ENCODE data around the gene AFDN.
"Not testable (repeated sequence)": the region's sequence is repeated elsewhere in the genome, so short reads cannot be mapped to it uniquely, and the experiment has no call there.

AFDN gene

GRCh38 chr6:167974640-167975344 is 148.1 kb downstream of the AFDN start:
- no peak for TF ChIP-seq EZH2 (optimal IDR thresholded peaks at IDR 0.05; ENCODE audit: low read depth, low read length)
- TF ChIP-seq, protein P1, sequence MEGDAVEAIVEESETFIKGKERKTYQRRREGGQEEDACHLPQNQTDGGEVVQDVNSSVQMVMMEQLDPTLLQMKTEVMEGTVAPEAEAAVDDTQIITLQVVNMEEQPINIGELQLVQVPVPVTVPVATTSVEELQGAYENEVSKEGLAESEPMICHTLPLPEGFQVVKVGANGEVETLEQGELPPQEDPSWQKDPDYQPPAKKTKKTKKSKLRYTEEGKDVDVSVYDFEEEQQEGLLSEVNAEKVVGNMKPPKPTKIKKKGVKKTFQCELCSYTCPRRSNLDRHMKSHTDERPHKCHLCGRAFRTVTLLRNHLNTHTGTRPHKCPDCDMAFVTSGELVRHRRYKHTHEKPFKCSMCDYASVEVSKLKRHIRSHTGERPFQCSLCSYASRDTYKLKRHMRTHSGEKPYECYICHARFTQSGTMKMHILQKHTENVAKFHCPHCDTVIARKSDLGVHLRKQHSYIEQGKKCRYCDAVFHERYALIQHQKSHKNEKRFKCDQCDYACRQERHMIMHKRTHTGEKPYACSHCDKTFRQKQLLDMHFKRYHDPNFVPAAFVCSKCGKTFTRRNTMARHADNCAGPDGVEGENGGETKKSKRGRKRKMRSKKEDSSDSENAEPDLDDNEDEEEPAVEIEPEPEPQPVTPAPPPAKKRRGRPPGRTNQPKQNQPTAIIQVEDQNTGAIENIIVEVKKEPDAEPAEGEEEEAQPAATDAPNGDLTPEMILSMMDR (IDR thresholded peaks at IDR 0.05; ENCODE audit: low read length): no peak
- TF ChIP-seq EZH2phosphoT487 (IDR thresholded peaks at IDR 0.05; ENCODE audit: low read length): no peak
- H3F3A ChIP-seq (ENCODE audit: insufficient read depth, low read length): no peaks in the 10 kb centered on the region

GRCh38 chr6:167975458-167975857 is 148.7 kb downstream of the AFDN start:
- TF ChIP-seq EZH2 (optimal IDR thresholded peaks at IDR 0.05; ENCODE audit: low read depth, low read length): no peak
- no peak for TF ChIP-seq EZH2phosphoT487 (IDR thresholded peaks at IDR 0.05; ENCODE audit: low read length)
- TF ChIP-seq, protein P1 (IDR thresholded peaks at IDR 0.05; ENCODE audit: low read length): no peak
- Histone ChIP-seq H3K27me3 (replicated peaks; ENCODE audit: insufficient read depth, low read length) (no peaks in the 10 kb centered on the region), H3K27ac (ENCODE audit: low read length) (no peak overlapping the region), H3K9me2 (replicated peaks; ENCODE audit: insufficient read depth, low read length) (no peaks in the 10 kb centered on the region), H2AFZ (ENCODE audit: low read length) (no peak overlapping the region), H3K9ac (ENCODE audit: low read length) (no peak overlapping the region), H3K4me1 (ENCODE audit: low read length) (no peaks in the 10 kb centered on the region), H3F3A (ENCODE audit: insufficient read depth, low read length) (no peaks in the 10 kb centered on the region), H3K36me3 (replicated peaks; ENCODE audit: insufficient read depth, low read length) (no peaks in the 10 kb centered on the region), H3K9me3 (replicated peaks; ENCODE audit: insufficient read depth, low read length) (no peaks in the 10 kb centered on the region), H4K20me1 (ENCODE audit: insufficient read depth, low read length) (no peaks in the 10 kb centered on the region), H3K4me3 (ENCODE audit: low read length) (no peak overlapping the region), H3K79me2 (ENCODE audit: low read length) (no peaks in the 10 kb centered on the region), H3K4me2 (ENCODE audit: low read depth, low read length) (no peak overlapping the region)
- no peak for DNase-seq

More at GRCh38 chr6:167974640-167975344, 148.1 kb downstream of the AFDN start:
- H3K27me3 ChIP-seq (replicated peaks; ENCODE audit: insufficient read depth, low read length): no peaks in the 10 kb centered on the region
- no peak for DNase-seq
- H3K4me2 ChIP-seq (ENCODE audit: low read depth, low read length): no peak overlapping the region
- H3K9me2 ChIP-seq (replicated peaks; ENCODE audit: insufficient read depth, low read length): no peaks in the 10 kb centered on the region
- H3K4me3 ChIP-seq (ENCODE audit: low read length): no peak overlapping the region
- no peaks in the 10 kb centered on the region for H4K20me1 ChIP-seq (ENCODE audit: insufficient read depth, low read length)
- no peaks in the 10 kb centered on the region for H3K79me2 ChIP-seq (ENCODE audit: low read length)
- no peak overlapping the region for H3K27ac ChIP-seq (ENCODE audit: low read length)
- no peaks in the 10 kb centered on the region for H3K9me3 ChIP-seq (replicated peaks; ENCODE audit: insufficient read depth, low read length)
- no peak overlapping the region for H2AFZ ChIP-seq (ENCODE audit: low read length)
- no peaks in the 10 kb centered on the region for H3K4me1 ChIP-seq (ENCODE audit: low read length)
- H3K9ac ChIP-seq (ENCODE audit: low read length): no peak overlapping the region
- H3K36me3 ChIP-seq (replicated peaks; ENCODE audit: insufficient read depth, low read length): no peaks in the 10 kb centered on the region

GRCh38 chr6:167976116-167976657 is 149.5 kb downstream of the AFDN start:
- not testable (repeated sequence) for H4K20me1 ChIP-seq (ENCODE audit: insufficient read depth, low read length); H3K79me2 ChIP-seq (ENCODE audit: low read length); H3K27ac ChIP-seq (ENCODE audit: low read length); H2AFZ ChIP-seq (ENCODE audit: low read length); H3F3A ChIP-seq (ENCODE audit: insufficient read depth, low read length); DNase-seq; H3K9me3 ChIP-seq (replicated peaks; ENCODE audit: insufficient read depth, low read length); H3K9me2 ChIP-seq (replicated peaks; ENCODE audit: insufficient read depth, low read length); H3K9ac ChIP-seq (ENCODE audit: low read length); H3K27me3 ChIP-seq (replicated peaks; ENCODE audit: insufficient read depth, low read length); H3K4me3 ChIP-seq (ENCODE audit: low read length); H3K36me3 ChIP-seq (replicated peaks; ENCODE audit: insufficient read depth, low read length); H3K4me2 ChIP-seq (ENCODE audit: low read depth, low read length); H3K4me1 ChIP-seq (ENCODE audit: low read length)

GRCh38 chr6:167976708-167977107 is 150.0 kb downstream of the AFDN start:
- no peaks in the 10 kb centered on the region for H3K27me3 ChIP-seq (replicated peaks; ENCODE audit: insufficient read depth, low read length)
- H2AFZ ChIP-seq (ENCODE audit: low read length): no peak overlapping the region
- H3K79me2 ChIP-seq (ENCODE audit: low read length): no peaks in the 10 kb centered on the region
- no peak overlapping the region for H3K9ac ChIP-seq (ENCODE audit: low read length)
- no peak overlapping the region for H3K27ac ChIP-seq (ENCODE audit: low read length)
- no peaks in the 10 kb centered on the region for H3K9me2 ChIP-seq (replicated peaks; ENCODE audit: insufficient read depth, low read length)
- no peaks in the 10 kb centered on the region for H3F3A ChIP-seq (ENCODE audit: insufficient read depth, low read length)
- H3K4me2 ChIP-seq (ENCODE audit: low read depth, low read length): no peak overlapping the region
- no peaks in the 10 kb centered on the region for H3K4me1 ChIP-seq (ENCODE audit: low read length)
- H3K36me3 ChIP-seq (replicated peaks; ENCODE audit: insufficient read depth, low read length): no peaks in the 10 kb centered on the region
- no peak for TF ChIP-seq EZH2phosphoT487 (IDR thresholded peaks at IDR 0.05; ENCODE audit: low read length)
- TF ChIP-seq, protein P1 (IDR thresholded peaks at IDR 0.05; ENCODE audit: low read length): no peak
- TF ChIP-seq EZH2 (optimal IDR thresholded peaks at IDR 0.05; ENCODE audit: low read depth, low read length): no peak
- H3K9me3 ChIP-seq (replicated peaks; ENCODE audit: insufficient read depth, low read length): no peaks in the 10 kb centered on the region
- H3K4me3 ChIP-seq (ENCODE audit: low read length): no peak overlapping the region
- no peaks in the 10 kb centered on the region for H4K20me1 ChIP-seq (ENCODE audit: insufficient read depth, low read length)
- no peak for DNase-seq

Data from MM.1S (cell line).